ENCODE results near the gene KCNS3. TPM values are rescaled to one million over a fixed set of nuclear protein-coding genes. Genes with fewer than 3 reads are reported as not detected.

Gene KCNS3
- total and polyA plus RNA-seq, 3 donors from 2014 or later, result 12.1 to 86.9 (median 17.4) TPM

GRCh38 chr2:17915811-17916518 is 37.5 kb downstream of the KCNS3 start:
- H3K27me3 ChIP-seq, result no peaks in the 10 kb centered on the region
- H3K4me1 ChIP-seq, result peaks cover 20% of the 10 kb centered on the region
- intact Hi-C loops (cut with DNase I; ENCODE audit: low total_unique reads), result no loop called here
- 59% methylated on average over 1 of the region's 1 CpG for WGBS, 2 donors
- no peak for DNase-seq
- no peak for TF ChIP-seq CTCF (IDR thresholded peaks at IDR 0.05)
- TF ChIP-seq POLR2A (IDR thresholded peaks at IDR 0.05), result no peak
- H3K36me3 ChIP-seq (ENCODE audit: low read depth, missing control alignments), result no peaks in the 10 kb centered on the region
- no peaks in the 10 kb centered on the region for H3K9me3 ChIP-seq
- no peak overlapping the region for H3K4me3 ChIP-seq
- no peak overlapping the region for H3K27ac ChIP-seq

- intact Hi-C loops (cut with DNase I; ENCODE audit: low total_unique reads), result no loop called here
- Histone ChIP-seq H3K4me1 (peaks cover 20% of the 10 kb centered on the region), H3K9me3 (no peaks in the 10 kb centered on the region), H3K36me3 (ENCODE audit: low read depth, missing control alignments) (no peaks in the 10 kb centered on the region), H3K27me3 (no peaks in the 10 kb centered on the region), H3K4me3 (no peak overlapping the region), H3K27ac (no peak overlapping the region)
- TF ChIP-seq POLR2A (IDR thresholded peaks at IDR 0.05) (no peak), CTCF (IDR thresholded peaks at IDR 0.05) (no peak)
- DNase-seq, result no peak
Measured at GRCh38 chr2:17916584-17916983, 38.1 kb downstream of the KCNS3 start.

- no peaks in the 10 kb centered on the region for H3K27me3 ChIP-seq
- 48 to 56% methylated on average over 1 of the region's 1 CpG for WGBS, 2 donors
- H3K9me3 ChIP-seq, result no peaks in the 10 kb centered on the region
- intact Hi-C loops (cut with DNase I; ENCODE audit: low total_unique reads), result no loop called here
- peaks cover 12% of the 10 kb centered on the region for H3K4me1 ChIP-seq
- no peak overlapping the region for H3K4me3 ChIP-seq
- no peaks in the 10 kb centered on the region for H3K36me3 ChIP-seq (ENCODE audit: low read depth, missing control alignments)
- peak; percentile 25 for DNase-seq
- H3K27ac ChIP-seq, result no peak overlapping the region
- TF ChIP-seq POLR2A (IDR thresholded peaks at IDR 0.05) (no peak), CTCF (IDR thresholded peaks at IDR 0.05) (peak in 1 of 3 experiments; percentile 10)
Measured at GRCh38 chr2:17918789-17919188, 40.3 kb downstream of the KCNS3 start.

- Histone ChIP-seq H3K4me3 (no peak overlapping the region), H3K9me3 (no peaks in the 10 kb centered on the region), H3K4me1 (no peaks in the 10 kb centered on the region), H3K27ac (no peak overlapping the region), H3K27me3 (no peaks in the 10 kb centered on the region), H3K36me3 (ENCODE audit: low read depth, missing control alignments) (no peaks in the 10 kb centered on the region)
- WGBS, 2 donors, result 65 to 68% methylated on average over 4 of the region's 4 CpGs
- no peak for DNase-seq
- TF ChIP-seq POLR2A (IDR thresholded peaks at IDR 0.05), result no peak
- no peak for TF ChIP-seq CTCF (IDR thresholded peaks at IDR 0.05)
- intact Hi-C loops (cut with DNase I; ENCODE audit: low total_unique reads), result no loop called here
Measured at GRCh38 chr2:17930773-17931172, 52.3 kb downstream of the KCNS3 start.

- Histone ChIP-seq H3K27ac (no peak overlapping the region), H3K27me3 (no peaks in the 10 kb centered on the region), H3K9me3 (no peaks in the 10 kb centered on the region), H3K4me1 (no peaks in the 10 kb centered on the region), H3K4me3 (no peak overlapping the region), H3K36me3 (ENCODE audit: low read depth, missing control alignments) (no peaks in the 10 kb centered on the region)
- intact Hi-C loops (cut with DNase I; ENCODE audit: low total_unique reads), result no loop called here
- no peak for DNase-seq
- WGBS, 2 donors, result 83 to 97% methylated on average over 3 of the region's 3 CpGs
- TF ChIP-seq CTCF (IDR thresholded peaks at IDR 0.05) (no peak), POLR2A (IDR thresholded peaks at IDR 0.05) (no peak)
Measured at GRCh38 chr2:17933256-17933655, 54.8 kb downstream of the KCNS3 start.
